HepG2 (cell line): ENCODE measurements around the gene ENTPD7. TPM values are rescaled to one million over a fixed set of nuclear protein-coding genes. Genes with fewer than 3 reads are reported as not detected.

Experiments used
- ATF7 ChIP-seq, 2 experiments: fragments of 450-650 bp in 1 of 2; sonication (generic) in 1 of 2; formaldehyde crosslinking in 1 of 2; IDR thresholded peaks; 2 replicates each; pipeline versions ENCODE4 v1.4.0 to v1.6.1; 2016 to 2020; ENCODE audit warnings: antibody characterized with exemption in 1 of 2, mild to moderate bottlenecking in 1 of 2, missing genetic modification reagents in 1 of 2
- CBX5 ChIP-seq: sonication (generic); formaldehyde crosslinking; IDR thresholded peaks from 2 replicates; pipeline ENCODE4 v1.4.0; 2020; ENCODE audit warnings: missing genetic modification reagents, borderline replicate concordance
- CREB1 ChIP-seq, 2 experiments: fragments of 450-650 bp in 1 of 2; IDR thresholded peaks; 2 replicates each; pipeline ENCODE4 v1.6.1; 2016 to 2017; ENCODE audit warnings: control low read depth in 1 of 2, mild to moderate bottlenecking in 1 of 2, missing compliant biosample characterization in 1 of 2, missing genetic modification characterization in 1 of 2
- GFI1 ChIP-seq: sonication (generic); formaldehyde crosslinking; IDR thresholded peaks from 2 replicates; pipeline ENCODE4 v1.5.0; 2020; ENCODE audit warnings: missing genetic modification reagents, mild to moderate bottlenecking, borderline replicate concordance
- HMGXB3 ChIP-seq: sonication (generic); formaldehyde crosslinking; IDR thresholded peaks from 2 replicates; pipeline ENCODE4 v1.4.0; 2020; ENCODE audit warnings: missing genetic modification reagents, borderline replicate concordance
- HNF4G ChIP-seq, 2 experiments: sonication (generic) in 1 of 2; formaldehyde crosslinking in 1 of 2; IDR thresholded peaks; 2 replicates each; pipeline versions ENCODE4 v1.4.0 to v1.6.1; 2011 to 2020; ENCODE audit warnings: borderline replicate concordance in 2 of 2, low read depth in 2 of 2, mild to moderate bottlenecking in 2 of 2, low read length in 1 of 2, missing genetic modification reagents in 1 of 2, moderate library complexity in 1 of 2
- JUN ChIP-seq: sonication (generic); formaldehyde crosslinking; IDR thresholded peaks from 2 replicates; pipeline ENCODE4 v1.4.0; 2020; ENCODE audit warnings: mild to moderate bottlenecking, missing genetic modification reagents
- MXD3 ChIP-seq: IDR thresholded peaks from 2 replicates; pipeline ENCODE4 v1.6.1; 2016; ENCODE audit warnings: mild to moderate bottlenecking, missing biosample characterization, missing genetic modification reagents
- MYC ChIP-seq: sonication (generic); formaldehyde crosslinking; IDR thresholded peaks from 2 replicates; pipeline ENCODE4 v1.9.0; 2021; ENCODE audit warnings: missing genetic modification reagents, borderline replicate concordance
- NR1H2 ChIP-seq: sonication (generic); formaldehyde crosslinking; IDR thresholded peaks from 2 replicates; pipeline ENCODE4 v1.8.1; 2022; ENCODE audit warnings: low read depth, missing genetic modification reagents, borderline replicate concordance
- PAWR ChIP-seq: sonication (generic); formaldehyde crosslinking; IDR thresholded peaks from 2 replicates; pipeline ENCODE4 v1.4.0; 2020; ENCODE audit warnings: missing genetic modification reagents, mild to moderate bottlenecking, borderline replicate concordance
- TEAD3 ChIP-seq: optimal IDR thresholded peaks from 2 replicates; pipeline ENCODE3; 2016; ENCODE audit warnings: borderline replicate concordance
- TGIF2 ChIP-seq: IDR thresholded peaks from 2 replicates; pipeline ENCODE4 v1.6.1; 2016; ENCODE audit warnings: control low read depth, missing compliant biosample characterization
- ZBTB44 ChIP-seq: sonication (generic); formaldehyde crosslinking; IDR thresholded peaks from 2 replicates; pipeline ENCODE4 v1.4.0; 2020; ENCODE audit warnings: missing genetic modification reagents
- ZFP90 ChIP-seq: sonication (generic); formaldehyde crosslinking; IDR thresholded peaks from 2 replicates; pipeline ENCODE4 v1.8.0; 2022; ENCODE audit warnings: missing genetic modification reagents, mild to moderate bottlenecking, inconsistent platforms, borderline replicate concordance
- ZFP91 ChIP-seq: sonication (generic); formaldehyde crosslinking; IDR thresholded peaks from 2 replicates; pipeline ENCODE4 v1.9.0; 2022; ENCODE audit warnings: missing genetic modification reagents, mild to moderate bottlenecking, borderline replicate concordance
- ZNF274 ChIP-seq: sonication (generic); formaldehyde crosslinking; IDR thresholded peaks from 2 replicates; pipeline ENCODE4 v1.5.1; 2020; ENCODE audit warnings: mild to moderate bottlenecking, missing genetic modification reagents
- ZNF326 ChIP-seq: sonication (generic); formaldehyde crosslinking; IDR thresholded peaks from 2 replicates; pipeline ENCODE4 v1.4.0; 2020; ENCODE audit warnings: missing genetic modification reagents, borderline replicate concordance
- ZNF44 ChIP-seq: sonication (generic); formaldehyde crosslinking; IDR thresholded peaks from 2 replicates; pipeline ENCODE4 v1.5.1; 2020; ENCODE audit warnings: mild to moderate bottlenecking, missing genetic modification reagents
- ZNF883 ChIP-seq: sonication (generic); formaldehyde crosslinking; IDR thresholded peaks from 2 replicates; pipeline ENCODE4 v1.5.1; 2020; ENCODE audit warnings: mild to moderate bottlenecking, missing genetic modification reagents; ENCODE audit errors: not compliant biosample characterization
- polyA plus RNA-seq, 8 experiments: library from polyadenylated mRNA; depleted of rRNA in 3 of 8; stranded (reverse) in 7 of 8; unstranded in 1 of 8; fragments of >200 nt; fragmentation: Illumina TruSeq in 4 of 8; extraction: Trizol in 4 of 8; gene quantifications; 2 replicates each; pipeline versions ENCODE4 v1.2.1 to v1.2.3, GENCODE V29; 2011 to 2016; ENCODE audit warnings: low read depth in 4 of 8, missing spikeins in 1 of 8, mixed read lengths in 1 of 8; ENCODE audit not compliant: insufficient read depth in 1 of 8
- total RNA-seq, 5 experiments: library from RNA; depleted of rRNA; stranded (reverse); fragments of >200 nt; fragmentation: Illumina TruSeq; extraction: Trizol; gene quantifications; 2 replicates each; pipeline ENCODE4 v1.2.3, GENCODE V29; 2016; ENCODE audit warnings: low read depth in 1 of 5

ENTPD7 gene
- total and polyA plus RNA-seq, 2 of the 13 experiments (the other 11 are each of a cell fraction or from before 2014, with no cell fraction given) = 7.6 to 36.5 TPM

- TF ChIP-seq CREB1 (IDR thresholded peaks at IDR 0.05) (no peak), CREB1 (CRISPR knock-in tag; IDR thresholded peaks at IDR 0.05) (no peak), NR1H2 (CRISPR knock-in tag) (no peak), ZFP90 (CRISPR knock-in tag) (no peak), JUN (CRISPR knock-in tag) (no peak), MYC (0 out of 2 replicates have a peak, but pooled peaks have one; percentile 1), ATF7 (IDR thresholded peaks at IDR 0.05) (no peak), ATF7 (CRISPR knock-in tag; IDR thresholded peaks at IDR 0.05) (0 out of 2 replicates have a peak, but pooled peaks have one; percentile 16), GFI1 (CRISPR knock-in tag) (no peak), ZNF44 (CRISPR knock-in tag) (0 out of 2 replicates have a peak, but pooled peaks have one; percentile 27), ZNF274 (CRISPR knock-in tag) (peak; percentile 22; the same call in 1 of the 2 replicates), TEAD3 (CRISPR knock-in tag) (peak; percentile 5), ZNF883 (peak; percentile 35), MXD3 (CRISPR knock-in tag) (peak; percentile 7; the same call in 1 of the 2 replicates), HMGXB3 (no peak), TGIF2 (CRISPR knock-in tag) (0 out of 2 replicates have a peak, but pooled peaks have one; percentile 29), HNF4G (IDR thresholded peaks at IDR 0.05; ENCODE audit: borderline replicate concordance, low read depth, low read length) (no peak), HNF4G (CRISPR knock-in tag; IDR thresholded peaks at IDR 0.05; ENCODE audit: borderline replicate concordance, low read depth) (no peak), ZNF326 (CRISPR knock-in tag) (no peak), ZBTB44 (CRISPR knock-in tag) (no peak), CBX5 (CRISPR knock-in tag) (0 out of 2 replicates have a peak, but pooled peaks have one; percentile 12), PAWR (CRISPR knock-in tag) (no peak), ZFP91 (no peak)
Observed at GRCh38 chr10:99658622-99659030, 683 bp upstream of the ENTPD7 start (continued).
